C1 segment of cervical spinal cord (tissue), 14 donors: ENCODE data around the gene TSACC.
"Not testable (repeated sequence)": the region's sequence is repeated elsewhere in the genome, so short reads cannot be mapped to it uniquely, and the experiment has no call there.

ENCODE experiments used
- DNase-seq, 14 donors: peaks; one replicate each; lab custom pipeline; 2025; lab: John Stamatoyannopoulos, UW

Gene TSACC

DNA sequence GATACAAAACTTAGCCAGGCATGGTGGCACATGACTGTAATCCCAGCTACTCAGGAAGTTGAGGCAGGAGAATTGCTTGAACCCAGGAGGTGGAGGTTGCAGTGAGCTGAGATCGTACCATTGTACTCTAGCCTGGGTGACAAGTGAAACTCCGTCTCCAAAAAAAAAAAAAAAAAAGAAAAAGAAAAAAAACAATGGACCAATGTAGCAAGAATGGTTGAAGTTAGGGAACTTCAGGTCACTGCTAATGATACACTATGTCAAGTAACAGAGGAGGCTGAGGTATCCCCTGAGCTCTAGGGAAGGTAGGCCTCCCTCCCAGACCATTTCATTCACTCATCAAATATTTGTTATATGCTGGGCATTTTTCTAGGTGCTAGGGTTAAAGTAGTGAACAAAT, 7.7 kb downstream of the TSACC start:
- not testable (repeated sequence) for DNase-seq

DNA sequence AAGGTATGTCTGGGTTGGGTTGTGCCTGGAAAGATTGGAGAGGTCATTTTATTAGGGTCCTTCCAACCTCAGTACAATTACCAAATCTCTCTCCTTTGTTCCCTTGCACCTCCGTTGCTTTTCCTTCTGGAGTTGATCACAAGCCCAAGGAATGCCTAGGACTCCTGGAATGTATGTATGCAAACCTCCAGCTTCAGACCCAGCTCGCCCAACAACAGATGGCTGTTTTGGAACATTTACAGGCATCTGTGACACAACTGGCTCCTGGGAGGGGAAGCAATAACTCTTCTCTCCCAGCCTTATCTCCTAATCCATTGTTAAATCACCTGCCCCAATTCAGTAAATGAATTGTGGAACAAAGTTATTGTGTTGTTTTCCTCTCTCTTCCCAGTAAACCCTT, 8.3 kb downstream of the TSACC start:
- no peak for DNase-seq

DNA sequence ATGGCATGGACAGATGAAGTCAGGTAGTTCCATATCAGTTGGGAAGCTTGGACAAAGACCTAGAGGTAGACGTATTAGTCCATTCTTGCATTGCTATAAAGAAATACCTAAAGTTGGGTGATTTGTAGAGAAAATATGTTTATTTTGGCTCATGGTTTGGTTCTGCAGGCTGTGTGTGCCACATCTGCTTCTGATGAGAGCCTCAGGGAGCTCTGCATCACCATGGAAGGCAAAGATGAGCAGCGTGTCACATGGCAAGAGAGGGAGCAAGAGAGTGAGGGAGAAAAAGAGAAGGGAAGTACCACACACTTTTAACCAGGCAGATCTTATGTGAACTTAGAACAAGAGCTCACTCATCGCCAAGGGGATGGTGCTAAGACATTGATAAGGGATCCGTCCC, 9.0 kb downstream of the TSACC start:
- DNase-seq: no peak

DNA sequence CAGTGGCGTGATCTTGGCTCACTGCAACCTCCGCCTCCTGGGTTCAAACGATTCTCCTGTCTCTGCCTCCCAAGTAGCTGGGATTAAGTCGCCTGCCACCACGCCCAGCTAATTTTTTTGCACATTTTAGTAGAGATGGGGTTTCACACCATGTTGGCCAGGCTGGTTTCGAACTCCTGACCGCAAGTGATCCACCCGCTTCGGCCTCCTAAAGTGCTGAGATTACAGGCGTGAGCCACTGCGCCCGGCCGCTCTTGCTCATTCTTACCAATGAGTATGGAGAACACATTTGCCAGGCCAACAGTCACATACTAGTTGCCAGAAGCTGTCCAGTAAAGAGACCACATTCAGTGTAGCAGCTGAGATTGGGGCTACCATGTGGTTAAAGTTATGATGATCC, 14.2 kb downstream of the TSACC start:
- DNase-seq: not testable (repeated sequence)

DNA sequence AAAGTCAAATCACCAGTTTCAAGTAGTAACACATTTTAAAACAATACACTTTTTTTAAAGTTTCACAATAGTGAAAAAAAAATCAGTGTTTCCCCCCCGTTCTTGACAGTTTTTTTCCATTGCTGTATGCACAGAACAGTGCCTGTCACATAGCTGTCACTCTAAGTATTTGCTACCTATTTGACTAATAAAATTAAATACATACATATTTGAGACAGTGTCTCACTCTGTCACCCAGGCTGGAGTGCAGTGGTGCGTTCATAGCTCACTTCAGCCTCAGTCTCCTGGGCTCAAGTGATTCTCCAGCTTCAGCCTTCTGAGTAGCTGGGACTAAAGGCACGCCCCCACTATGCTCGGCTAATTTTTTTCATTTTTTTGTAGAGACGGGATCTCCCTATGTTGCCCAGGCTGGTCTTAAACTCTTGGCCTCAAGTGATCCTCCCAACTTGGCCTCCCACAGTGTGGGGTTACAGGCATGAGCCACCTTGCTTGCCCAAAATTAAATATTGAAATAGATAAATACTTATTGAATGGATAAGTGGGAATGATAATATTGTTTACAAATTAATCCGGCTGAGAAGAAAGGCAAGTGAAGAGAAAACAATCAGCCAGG, 18.0 kb downstream of the TSACC start:
- no peak for DNase-seq

DNA sequence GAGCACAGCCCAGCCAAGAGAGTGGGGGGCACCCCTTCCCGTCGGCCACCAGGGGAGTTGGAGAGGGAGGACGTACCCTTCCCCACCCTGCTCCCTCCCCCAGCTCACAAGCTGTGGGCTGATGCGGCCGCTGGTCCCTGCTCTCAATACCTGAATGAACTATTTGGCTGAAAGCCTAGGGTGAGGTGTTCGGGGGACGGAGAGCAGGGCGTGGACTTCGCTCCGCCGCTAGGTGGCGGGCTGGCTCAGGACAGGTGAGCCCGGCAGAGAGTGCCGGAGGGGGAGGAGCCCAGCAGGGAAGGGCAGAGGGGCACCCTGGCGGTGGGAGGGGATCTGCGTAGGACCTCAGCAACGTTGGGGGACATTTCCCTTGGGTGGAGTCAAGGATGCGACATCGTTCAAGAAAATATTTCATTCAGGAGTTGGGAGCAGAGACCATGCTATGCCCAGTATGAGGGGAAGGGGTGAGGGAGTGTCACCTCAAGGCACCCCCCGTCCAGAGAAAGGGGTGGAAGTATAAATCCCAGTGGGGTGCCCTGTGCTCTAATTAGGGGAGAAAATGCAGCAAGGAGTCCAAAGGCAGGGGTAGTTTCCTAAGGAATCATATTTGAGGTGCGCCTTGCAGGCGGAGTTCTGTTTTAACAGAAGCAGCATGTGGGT, 18.7 kb downstream of the TSACC start:
- DNase-seq: peak in 5 of 14 donors; percentile 11 to 34 (median 18)

DNA sequence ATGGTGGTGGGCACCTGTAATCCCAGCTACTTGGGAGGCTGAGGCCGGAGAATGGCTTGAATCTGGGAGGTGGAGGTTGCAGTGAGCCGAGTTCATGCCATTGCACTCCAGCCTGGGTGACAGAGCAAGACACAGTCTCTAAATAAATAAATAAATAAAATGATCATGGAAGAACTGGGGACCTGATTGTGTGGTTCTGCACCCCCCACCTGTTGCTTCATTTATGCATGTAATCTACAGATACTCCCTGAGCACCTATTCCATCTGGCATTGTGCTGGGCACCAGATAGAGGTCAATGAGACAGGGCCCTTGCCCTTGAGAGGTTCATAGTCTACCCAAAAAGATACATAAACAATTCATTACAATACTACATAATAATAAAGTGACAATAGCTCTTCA, 19.7 kb downstream of the TSACC start:
- DNase-seq: no peak

DNA sequence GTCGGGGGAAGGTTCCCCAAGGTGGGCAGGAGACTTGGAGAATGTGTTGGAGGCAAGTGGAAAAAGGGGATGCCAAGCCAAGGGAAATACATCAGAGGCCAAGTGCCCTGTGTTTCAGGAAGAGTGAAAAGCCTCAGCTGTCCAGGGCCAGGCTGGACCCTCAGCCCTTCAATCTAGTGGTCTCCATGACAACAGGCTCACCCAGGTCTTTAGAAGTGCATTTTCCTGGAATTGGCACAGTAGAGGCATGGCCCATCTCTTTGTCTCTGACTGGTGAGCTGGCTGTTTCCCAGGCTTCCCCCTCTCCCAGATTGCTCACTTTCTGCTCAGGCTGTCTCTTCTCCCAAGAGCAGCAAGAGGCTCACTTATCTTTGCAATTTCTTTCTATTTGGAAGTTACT, 20.3 kb downstream of the TSACC start:
- DNase-seq: no peak

DNA sequence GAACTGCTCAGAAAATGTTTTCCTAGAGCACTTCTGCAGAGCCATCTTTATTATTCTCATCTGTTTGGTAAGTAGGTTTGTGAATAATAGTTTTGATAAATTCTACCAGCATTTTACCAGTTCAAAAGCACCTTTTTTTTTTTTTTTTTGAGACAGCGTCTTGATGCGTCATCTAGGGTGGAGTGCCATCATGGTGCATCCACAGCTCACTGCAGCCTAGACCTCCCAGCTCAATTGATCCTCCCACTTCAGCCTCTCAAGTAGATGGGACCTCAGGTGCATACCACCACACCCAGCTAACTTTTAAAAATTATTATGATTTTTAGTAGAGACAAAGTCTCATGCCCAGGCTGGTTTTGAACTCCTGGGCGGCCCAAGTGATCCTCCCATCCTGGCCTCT, 20.9 kb downstream of the TSACC start:
- no peak for DNase-seq

DNA sequence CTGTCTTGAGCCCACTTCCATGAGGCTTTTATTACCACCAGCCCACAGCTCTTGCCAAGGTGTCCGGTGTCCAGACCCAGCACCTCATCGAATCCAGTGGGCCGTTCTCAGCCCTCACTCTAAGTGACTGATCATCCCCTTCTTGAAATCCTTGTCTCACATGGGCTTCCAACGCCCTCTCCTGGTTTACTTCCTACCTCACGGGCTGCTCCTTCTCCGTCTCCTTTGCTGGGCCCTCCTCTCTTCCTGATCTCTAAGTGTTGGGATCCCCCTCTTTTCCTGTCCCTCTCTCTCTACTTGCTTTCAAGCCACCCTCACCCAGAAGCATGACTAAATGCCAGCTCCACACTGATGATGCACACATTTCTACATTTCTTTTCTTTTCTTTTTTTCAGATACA, 21.6 kb downstream of the TSACC start:
- DNase-seq: no peak

DNA sequence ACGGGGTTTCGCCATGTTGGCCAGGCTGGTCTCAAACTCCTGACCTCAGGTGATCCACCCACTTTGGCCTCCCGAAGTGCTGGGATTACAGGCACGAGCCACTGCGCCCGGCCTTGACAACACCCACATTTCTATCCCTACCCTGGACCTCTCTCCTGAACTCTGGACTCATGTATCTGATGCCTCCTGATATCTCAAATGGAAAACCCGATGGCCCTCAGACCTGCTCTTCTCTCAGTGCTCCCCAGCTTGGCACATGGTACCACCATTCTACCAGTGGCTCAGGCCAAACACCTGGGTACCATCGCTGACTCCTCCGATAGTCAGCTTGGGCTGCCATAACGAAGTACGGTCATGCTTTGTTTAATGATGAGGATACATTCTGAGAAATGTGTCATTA, 22.2 kb downstream of the TSACC start:
- no peak for DNase-seq

DNA sequence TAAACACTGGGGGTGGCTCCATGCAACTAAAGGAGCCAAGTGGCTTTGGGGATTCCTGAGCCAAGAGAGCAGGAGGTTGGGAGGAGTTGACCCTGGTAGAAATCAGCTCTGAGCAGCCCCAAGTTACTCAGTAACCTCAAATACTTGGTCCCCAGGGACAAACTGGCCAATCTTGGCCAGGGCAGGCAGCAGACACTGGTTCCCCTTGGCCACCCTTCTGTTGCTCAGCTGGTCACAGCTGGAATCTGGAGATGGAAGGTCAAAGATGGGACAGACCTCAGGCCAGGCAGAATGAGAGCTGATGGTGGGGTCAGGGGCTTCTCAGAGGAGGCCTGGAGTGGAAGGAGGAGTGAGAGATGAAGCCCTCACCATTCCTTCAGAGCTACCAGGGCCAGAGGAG, 27.4 kb downstream of the TSACC start:
- no peak for DNase-seq

DNA sequence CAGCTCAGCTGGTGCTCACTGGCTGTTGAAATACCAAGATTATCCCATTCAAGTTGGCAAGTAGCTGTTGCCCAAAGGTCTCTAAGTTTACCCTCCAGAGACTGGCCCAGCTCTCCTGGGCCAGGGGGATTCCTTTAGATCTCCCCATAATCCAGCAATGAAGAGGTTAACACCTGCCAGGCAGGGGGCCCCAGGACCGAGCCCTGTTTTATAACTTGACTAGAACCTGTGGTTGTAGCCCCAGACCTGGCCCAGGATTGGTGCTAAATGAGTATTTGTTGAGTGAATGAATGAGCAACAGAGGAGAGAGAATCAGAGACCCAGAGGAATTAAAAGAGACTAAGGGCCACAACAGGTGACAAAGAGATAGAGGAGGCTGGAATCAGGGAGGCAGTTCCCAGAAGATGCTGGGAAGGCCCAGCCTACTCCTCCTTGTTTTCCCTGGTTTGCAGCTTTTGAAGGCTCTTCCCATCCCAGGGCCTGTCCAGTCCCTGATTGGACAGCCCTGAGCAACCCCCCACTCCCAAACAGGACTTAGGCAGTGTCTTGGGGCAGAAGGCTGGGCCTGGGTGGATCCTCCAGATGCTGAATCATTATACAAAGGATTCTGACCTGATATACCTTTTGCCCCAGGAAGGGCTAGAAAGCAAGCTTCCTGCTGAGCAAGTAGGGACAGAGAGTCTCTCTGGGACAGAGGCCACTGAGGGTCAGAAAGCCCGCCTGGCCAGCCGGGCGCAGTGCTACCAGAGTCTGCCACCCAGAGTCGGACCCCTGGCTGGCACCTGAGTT, 28.2 kb downstream of the TSACC start:
- DNase-seq: no peak

DNA sequence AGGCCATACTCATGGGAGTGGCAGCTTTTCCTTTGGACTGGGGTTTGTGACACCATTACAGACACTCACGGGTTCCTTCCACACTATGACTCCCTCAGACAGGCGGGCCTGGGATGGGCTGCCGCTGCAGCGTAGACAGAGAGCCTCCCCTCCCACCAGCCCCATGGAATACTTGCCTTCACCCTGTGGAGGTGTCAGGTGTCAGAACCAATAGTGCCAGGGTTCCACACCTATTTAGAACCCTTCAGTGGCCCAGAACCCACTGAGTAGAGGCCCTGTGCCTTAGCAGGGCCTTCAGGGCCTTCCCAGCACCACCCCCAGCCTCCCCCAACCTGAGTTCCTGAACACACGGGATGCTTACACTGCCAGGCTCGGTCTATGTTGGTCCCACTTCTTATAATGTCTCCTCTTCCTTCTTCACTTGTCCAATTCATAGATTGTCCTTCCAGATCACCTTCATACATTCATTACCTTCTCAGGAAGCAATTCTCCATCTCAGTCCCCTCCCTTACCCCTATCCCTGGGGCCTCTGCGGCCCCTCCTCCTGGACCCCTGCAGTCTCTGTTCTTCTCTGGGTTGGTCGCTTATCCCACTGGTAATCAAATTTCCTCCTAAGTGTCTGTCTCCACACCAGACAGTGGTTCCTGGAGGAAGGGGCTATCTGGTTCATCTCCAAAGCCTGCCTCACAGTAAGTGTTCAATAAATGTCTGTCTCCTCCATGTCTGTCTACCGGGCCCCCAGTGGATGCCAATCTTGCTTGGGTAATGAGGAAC, 29.2 kb downstream of the TSACC start:
- DNase-seq: no peak

DNA sequence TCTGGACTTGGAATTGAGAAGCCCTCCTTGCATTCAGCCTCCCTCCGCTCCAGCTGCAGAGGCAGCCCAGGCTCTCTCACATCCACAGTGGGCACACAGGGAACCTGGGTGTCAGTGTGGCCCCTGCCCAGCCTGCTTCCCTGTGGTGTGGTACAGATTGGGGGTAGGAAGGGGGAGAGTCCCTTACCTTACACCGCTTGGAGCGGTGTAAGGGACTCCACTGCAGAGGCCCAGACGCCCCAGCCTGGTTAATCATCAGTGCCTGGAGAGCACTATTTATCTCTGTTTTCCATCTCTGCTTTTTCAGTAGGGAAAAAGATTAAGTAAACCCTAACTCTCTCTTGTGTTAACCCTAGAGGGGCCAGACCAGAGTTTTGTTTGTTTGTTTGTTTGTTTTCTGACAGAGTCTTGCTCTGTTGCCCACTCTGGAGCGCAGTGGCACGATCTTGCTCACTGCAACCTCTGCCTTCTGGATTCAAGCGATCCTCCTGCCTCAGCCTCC, 29.9 kb downstream of the TSACC start:
- no peak for DNase-seq

DNA sequence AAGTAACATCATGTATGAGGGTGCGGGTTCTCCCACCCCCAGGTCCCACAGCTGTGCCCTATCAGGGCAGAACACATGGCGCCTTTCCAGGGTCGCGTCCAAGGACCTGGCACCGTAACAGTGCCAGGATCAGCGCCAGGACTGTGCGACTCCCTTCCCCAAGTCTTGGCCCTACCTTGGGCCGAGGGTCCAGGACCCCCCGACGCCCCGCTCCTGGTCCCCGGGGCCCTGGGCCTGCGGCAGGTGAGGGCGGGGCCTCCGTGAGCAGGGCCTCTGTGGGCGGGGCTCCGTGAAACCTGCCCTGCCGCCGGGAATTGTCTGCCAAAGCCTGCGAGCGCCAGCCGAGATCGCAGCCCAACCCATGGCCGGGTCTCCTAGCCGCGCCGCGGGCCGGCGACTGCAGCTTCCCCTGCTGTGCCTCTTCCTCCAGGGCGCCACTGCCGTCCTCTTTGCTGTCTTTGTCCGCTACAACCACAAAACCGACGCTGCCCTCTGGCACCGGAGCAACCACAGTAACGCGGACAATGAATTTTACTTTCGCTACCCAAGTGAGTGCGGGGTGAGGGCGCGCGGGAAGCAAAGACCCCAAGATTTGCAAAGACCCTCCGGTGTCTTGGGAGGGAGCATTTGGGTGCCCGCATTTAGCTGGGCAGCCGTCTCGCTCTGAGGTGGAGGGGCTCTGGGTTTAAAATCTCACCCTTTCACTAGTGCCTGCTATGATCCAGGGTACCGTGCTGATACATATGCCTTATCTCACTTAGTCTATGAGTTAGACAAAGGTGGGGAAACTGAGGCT, 30.8 kb downstream of the TSACC start, which contains the start of gene RHBG:
Gene RHBG (plus strand): TSS at position 323 of the 796 bp plus-strand sequence. CDS start 39 bp downstream, at position 362.
- peak in 1 of 14 donors; percentile 59 for DNase-seq

DNA sequence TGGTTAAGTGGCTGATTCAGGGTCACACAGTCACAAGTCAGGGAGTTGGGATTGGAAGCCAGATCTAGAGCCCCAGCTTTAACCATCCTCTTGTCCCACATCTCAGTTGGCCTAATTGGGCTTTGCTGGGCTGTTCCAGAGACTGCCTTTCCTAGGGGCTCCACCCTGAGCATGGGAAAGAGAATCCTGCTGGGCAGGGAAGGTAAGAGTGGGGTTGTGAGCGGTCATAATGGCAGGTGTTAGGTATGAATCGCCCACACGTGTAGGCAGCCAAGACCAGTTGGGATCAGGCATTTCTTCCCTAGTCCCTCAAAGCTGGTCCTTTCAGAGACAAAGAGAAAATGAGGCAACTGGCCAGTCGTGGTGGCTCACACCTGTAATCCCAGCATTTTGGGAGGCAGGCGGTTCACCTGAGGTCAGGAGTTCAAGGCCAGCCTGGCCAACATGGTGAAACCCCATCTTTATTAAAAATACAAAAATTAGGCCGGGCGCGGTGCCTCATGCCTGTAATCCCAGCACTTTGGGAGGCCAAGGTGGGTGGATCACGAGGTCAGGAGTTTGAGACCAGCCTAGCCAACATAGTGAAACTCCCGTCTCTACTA, 31.5 kb downstream of the TSACC start:
- not testable (repeated sequence) for DNase-seq

DNA sequence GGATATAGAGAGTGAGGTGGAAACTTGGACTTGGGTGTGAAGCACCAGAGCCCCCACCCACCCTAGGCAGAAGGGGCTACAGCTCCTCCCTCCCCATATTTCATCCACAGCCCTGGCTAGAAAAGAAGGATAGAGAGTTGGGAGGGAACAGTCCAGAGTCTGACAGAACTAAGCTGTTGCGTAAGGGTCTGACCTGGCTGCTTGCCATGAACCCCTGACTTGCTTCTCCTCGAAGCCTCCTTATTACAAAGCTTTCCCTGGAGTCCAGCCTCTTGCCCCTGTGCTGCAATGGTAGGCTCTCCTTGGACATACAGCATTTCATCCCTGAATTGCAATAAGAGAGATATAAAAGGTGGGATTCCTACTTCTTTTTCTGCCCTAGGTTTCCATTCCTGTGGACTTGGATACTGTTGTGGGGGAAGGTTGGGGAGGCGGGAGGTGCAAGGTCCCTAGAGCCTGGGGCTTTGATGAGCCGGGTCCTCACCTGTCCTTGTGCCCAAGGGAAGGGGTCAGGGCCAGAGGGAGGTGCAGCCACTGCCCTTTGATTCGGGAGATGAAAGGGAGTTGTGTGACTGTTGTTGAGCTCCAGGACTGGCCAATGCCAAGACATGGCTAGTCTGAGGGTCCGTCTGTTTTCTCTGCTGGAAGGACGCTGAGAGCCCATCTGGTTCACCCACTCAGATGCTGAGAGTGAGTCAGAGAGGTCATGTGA, 33.4 kb downstream of the TSACC start:
- DNase-seq: peak in 1 of 14 donors; percentile 86

DNA sequence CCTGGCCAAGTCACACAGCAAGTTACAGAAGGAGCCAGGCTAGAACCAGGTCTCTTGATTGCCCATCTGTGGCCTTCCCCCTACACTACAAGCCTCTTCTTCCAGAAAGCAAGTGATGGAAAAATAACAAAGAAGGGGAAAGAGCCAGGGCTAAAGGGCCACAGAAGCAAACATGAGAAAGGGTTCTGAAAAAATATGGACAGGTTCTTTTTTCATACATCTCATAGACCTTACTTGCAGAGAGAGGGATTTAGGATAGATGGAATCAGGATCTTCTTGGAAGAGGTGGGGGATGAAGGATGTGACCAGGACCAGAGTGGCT, 33.9 kb downstream of the TSACC start:
- no peak for DNase-seq

DNA sequence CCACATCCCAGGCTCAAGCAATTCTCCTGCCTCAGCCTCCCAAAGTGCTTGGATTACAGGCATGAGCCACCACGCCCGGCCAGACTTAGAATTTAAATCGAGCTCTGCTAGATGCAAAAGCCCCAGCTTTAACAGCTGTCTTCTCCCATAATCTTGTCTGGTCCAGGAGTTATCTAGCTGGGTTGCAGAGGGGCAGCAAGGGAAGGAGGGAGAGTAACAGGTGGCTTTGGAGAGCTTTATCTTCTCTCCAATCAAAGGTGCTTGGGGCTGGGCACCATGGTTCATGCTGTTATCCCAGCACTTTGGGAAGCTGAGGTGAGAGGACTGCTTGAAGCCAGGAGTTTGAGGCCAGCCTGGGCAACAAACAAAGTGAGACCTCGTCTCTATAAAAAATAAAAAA, 34.5 kb downstream of the TSACC start:
- DNase-seq: no peak
